HG02938 (cell line): ENCODE results near the gene FOXL1.

Source experiments
- ATAC-seq: cut with Tn5 transposase; IDR thresholded peaks from one replicate; pipeline ENCODE4 v1.9.1; 2021; ENCODE audit warnings: mild to moderate bottlenecking, moderate library complexity; ENCODE audit not compliant: unreplicated experiment

The FOXL1 gene

GRCh38 chr16:86598607-86599565 lies 20.5 kb downstream of the FOXL1 start:
- ATAC-seq = no peak

- ATAC-seq = no peak
Observed at GRCh38 chr16:86601356-86601755, 23.0 kb downstream of the FOXL1 start.

GRCh38 chr16:86602521-86602920 lies 24.2 kb downstream of the FOXL1 start:
- no peak for ATAC-seq

GRCh38 chr16:86604436-86605193 lies 26.3 kb downstream of the FOXL1 start:
- no peak for ATAC-seq

- ATAC-seq = no peak
Observed at GRCh38 chr16:86605950-86606349, 27.6 kb downstream of the FOXL1 start.

- ATAC-seq = no peak
Observed at GRCh38 chr16:86608301-86608747, 30.0 kb downstream of the FOXL1 start.

GRCh38 chr16:86609115-86609514 lies 30.8 kb downstream of the FOXL1 start:
- ATAC-seq = no peak

GRCh38 chr16:86609661-86610060 lies 31.3 kb downstream of the FOXL1 start:
- ATAC-seq = no peak

GRCh38 chr16:86610779-86611524 lies 32.6 kb downstream of the FOXL1 start:
- ATAC-seq = no peak

- no peak for ATAC-seq
Observed at GRCh38 chr16:86611525-86611855, 33.1 kb downstream of the FOXL1 start.

GRCh38 chr16:86611941-86612340 lies 33.6 kb downstream of the FOXL1 start:
- no peak for ATAC-seq

GRCh38 chr16:86614699-86615098 lies 36.4 kb downstream of the FOXL1 start:
- no peak for ATAC-seq

- ATAC-seq = no peak
Observed at GRCh38 chr16:86616906-86617305, 38.6 kb downstream of the FOXL1 start.

GRCh38 chr16:86618431-86619238 lies 40.3 kb downstream of the FOXL1 start:
- no peak for ATAC-seq

GRCh38 chr16:86619239-86619794 lies 41.0 kb downstream of the FOXL1 start:
- ATAC-seq = no peak

GRCh38 chr16:86620184-86620583 lies 41.8 kb downstream of the FOXL1 start:
- no peak for ATAC-seq

GRCh38 chr16:86621966-86622365 lies 43.6 kb downstream of the FOXL1 start:
- ATAC-seq = no peak

GRCh38 chr16:86622700-86623615 lies 44.6 kb downstream of the FOXL1 start:
- no peak for ATAC-seq

GRCh38 chr16:86625029-86625428 lies 46.7 kb downstream of the FOXL1 start:
- ATAC-seq = no peak
